HUDEP-2 (cell line): ENCODE measurements around the gene ST7.

ENCODE experiments used
- DNase-seq, 76 experiments: peaks; one replicate each; lab custom pipeline; 2025; ENCODE audit not compliant: unreplicated experiment in 76 of 76; lab: John Stamatoyannopoulos, UW

ST7 gene

GRCh38 chr7:117176206-117176605 is 222.9 kb downstream of the ST7 start:
- DNase-seq: no peak

- no peak for DNase-seq
These were observed 225.3 kb downstream of the ST7 start for GRCh38 chr7:117178600-117178999.

GRCh38 chr7:117179701-117180100 is 226.4 kb downstream of the ST7 start:
- DNase-seq: no peak

GRCh38 chr7:117183729-117184128 is 230.4 kb downstream of the ST7 start:
- no peak for DNase-seq

GRCh38 chr7:117184367-117184766 is 231.1 kb downstream of the ST7 start:
- peak in 22 of 76 experiments; percentile 5 to 58 (median 20) for DNase-seq

- no peak for DNase-seq
These were observed 231.8 kb downstream of the ST7 start for GRCh38 chr7:117185124-117185523.

GRCh38 chr7:117186218-117187010 is 233.1 kb downstream of the ST7 start:
- DNase-seq: peak in 37 of 76 experiments; percentile 3 to 67 (median 31)

GRCh38 chr7:117188376-117188775 is 235.1 kb downstream of the ST7 start:
- DNase-seq: peak in 6 of 76 experiments; percentile 10 to 31 (median 23)

- no peak for DNase-seq
These were observed 235.8 kb downstream of the ST7 start for GRCh38 chr7:117188949-117189592.

GRCh38 chr7:117190104-117190503 is 236.8 kb downstream of the ST7 start:
- DNase-seq: no peak

GRCh38 chr7:117190746-117191435 is 237.6 kb downstream of the ST7 start:
- DNase-seq: no peak

GRCh38 chr7:117192108-117192507 is 238.8 kb downstream of the ST7 start:
- no peak for DNase-seq

GRCh38 chr7:117193564-117193963 is 240.3 kb downstream of the ST7 start:
- peak in 3 of 76 experiments; percentile 4 to 7 (median 5) for DNase-seq

- no peak for DNase-seq
These were observed 241.1 kb downstream of the ST7 start for GRCh38 chr7:117194445-117194844.

- DNase-seq: no peak
These were observed 242.2 kb downstream of the ST7 start for GRCh38 chr7:117195361-117196029.

- no peak for DNase-seq
These were observed 246.8 kb downstream of the ST7 start for GRCh38 chr7:117200132-117200531.

GRCh38 chr7:117200786-117201458 is 247.6 kb downstream of the ST7 start:
- DNase-seq: no peak

GRCh38 chr7:117202511-117202910 is 249.2 kb downstream of the ST7 start:
- DNase-seq: no peak

- DNase-seq: no peak
These were observed 249.9 kb downstream of the ST7 start for GRCh38 chr7:117203205-117203604.

GRCh38 chr7:117205873-117206272 is 252.6 kb downstream of the ST7 start:
- DNase-seq: no peak
